ENCODE data around the gene NOM1.

The NOM1 gene

GRCh38 chr7:157010588-157011332, 61.2 kb downstream of the NOM1 start, which contains the start of gene MNX1:
MNX1 (minus strand) TSS chr7:157010663; CDS start chr7:157010350, 313 bp downstream.
- no peaks in the 10 kb centered on the region for H3K9me2 ChIP-seq (replicated peaks; ENCODE audit: insufficient read depth, low read length)
- H3K9ac ChIP-seq (ENCODE audit: low read length), result peak within 1 kb of the TSS; percentile 88
- no peak for TF ChIP-seq CTCF (IDR thresholded peaks at IDR 0.05; ENCODE audit: low read length)
- TF ChIP-seq EZH2phosphoT487 (IDR thresholded peaks at IDR 0.05; ENCODE audit: low read length), result no peak
- TF ChIP-seq EZH2 (optimal IDR thresholded peaks at IDR 0.05; ENCODE audit: low read depth, low read length), result no peak
- H3K27ac ChIP-seq (ENCODE audit: low read length), result peak within 1 kb of the TSS; percentile 24; the same call in 1 of the 2 replicates
- no peaks in the 10 kb centered on the region for H4K20me1 ChIP-seq (ENCODE audit: insufficient read depth, low read length)
- H3K4me3 ChIP-seq (ENCODE audit: low read length), result peak within 1 kb of the TSS; percentile 83
- no peaks in the 10 kb centered on the region for H3K36me3 ChIP-seq (replicated peaks; ENCODE audit: insufficient read depth, low read length)
- H3K4me1 ChIP-seq (ENCODE audit: low read length), result peaks cover 49% of the 10 kb centered on the region
- H3K9me3 ChIP-seq (replicated peaks; ENCODE audit: insufficient read depth, low read length), result no peaks in the 10 kb centered on the region
- H3K27me3 ChIP-seq (replicated peaks; ENCODE audit: insufficient read depth, low read length), result no peaks in the 10 kb centered on the region
- peak within 1 kb of the TSS; percentile 96 for H2AFZ ChIP-seq (ENCODE audit: low read length)
- H3K79me2 ChIP-seq (ENCODE audit: low read length), result peaks cover 20% of the 10 kb centered on the region
- peak; percentile 97 for DNase-seq
- H3F3A ChIP-seq (ENCODE audit: insufficient read depth, low read length), result peaks cover 14% of the 10 kb centered on the region; the same call in 1 of the 2 replicates
- peak within 1 kb of the TSS; percentile 99 for H3K4me2 ChIP-seq (ENCODE audit: low read depth, low read length)

- H3K27me3 ChIP-seq (replicated peaks; ENCODE audit: insufficient read depth, low read length), result no peaks in the 10 kb centered on the region
- peak overlapping the region; percentile 83 for H3K4me3 ChIP-seq (ENCODE audit: low read length)
- peaks cover 54% of the 10 kb centered on the region for H3K4me1 ChIP-seq (ENCODE audit: low read length)
- peak overlapping the region; percentile 99 for H3K4me2 ChIP-seq (ENCODE audit: low read depth, low read length)
- H3K9me3 ChIP-seq (replicated peaks; ENCODE audit: insufficient read depth, low read length), result no peaks in the 10 kb centered on the region
- H3F3A ChIP-seq (ENCODE audit: insufficient read depth, low read length), result peaks cover 19% of the 10 kb centered on the region
- H3K36me3 ChIP-seq (replicated peaks; ENCODE audit: insufficient read depth, low read length), result no peaks in the 10 kb centered on the region
- peak overlapping the region; percentile 88 for H3K9ac ChIP-seq (ENCODE audit: low read length)
- H3K79me2 ChIP-seq (ENCODE audit: low read length), result peaks cover 20% of the 10 kb centered on the region
- DNase-seq, result peak; percentile 45
- H2AFZ ChIP-seq (ENCODE audit: low read length), result peak overlapping the region; percentile 96
- H3K9me2 ChIP-seq (replicated peaks; ENCODE audit: insufficient read depth, low read length), result no peaks in the 10 kb centered on the region
- peak overlapping the region; percentile 24; the same call in 1 of the 2 replicates for H3K27ac ChIP-seq (ENCODE audit: low read length)
- no peak for TF ChIP-seq EZH2 (optimal IDR thresholded peaks at IDR 0.05; ENCODE audit: low read depth, low read length)
- H4K20me1 ChIP-seq (ENCODE audit: insufficient read depth, low read length), result no peaks in the 10 kb centered on the region
Observed at GRCh38 chr7:157011333-157012112, 62.0 kb downstream of the NOM1 start.

- peak overlapping the region; percentile 19; the same call in 1 of the 2 replicates for H3K27ac ChIP-seq (ENCODE audit: low read length)
- no peak overlapping the region for H3K9ac ChIP-seq (ENCODE audit: low read length)
- H3K9me3 ChIP-seq (replicated peaks; ENCODE audit: insufficient read depth, low read length), result no peaks in the 10 kb centered on the region
- H3K9me2 ChIP-seq (replicated peaks; ENCODE audit: insufficient read depth, low read length), result no peaks in the 10 kb centered on the region
- H3K36me3 ChIP-seq (replicated peaks; ENCODE audit: insufficient read depth, low read length), result no peaks in the 10 kb centered on the region
- H3K4me2 ChIP-seq (ENCODE audit: low read depth, low read length), result peak overlapping the region; percentile 99; the same call in 1 of the 2 replicates
- peaks cover 60% of the 10 kb centered on the region for H3K4me1 ChIP-seq (ENCODE audit: low read length)
- H4K20me1 ChIP-seq (ENCODE audit: insufficient read depth, low read length), result no peaks in the 10 kb centered on the region
- TF ChIP-seq EZH2phosphoT487 (IDR thresholded peaks at IDR 0.05; ENCODE audit: low read length) (no peak), CTCF (IDR thresholded peaks at IDR 0.05; ENCODE audit: low read length) (no peak), EZH2 (optimal IDR thresholded peaks at IDR 0.05; ENCODE audit: low read depth, low read length) (no peak)
- peak; percentile 25 for DNase-seq
- no peaks in the 10 kb centered on the region for H3K27me3 ChIP-seq (replicated peaks; ENCODE audit: insufficient read depth, low read length)
- peaks cover 20% of the 10 kb centered on the region for H3K79me2 ChIP-seq (ENCODE audit: low read length)
- peaks cover 24% of the 10 kb centered on the region for H3F3A ChIP-seq (ENCODE audit: insufficient read depth, low read length)
- H2AFZ ChIP-seq (ENCODE audit: low read length), result no peak overlapping the region
- H3K4me3 ChIP-seq (ENCODE audit: low read length), result no peak overlapping the region
Observed at GRCh38 chr7:157012113-157012547, 62.6 kb downstream of the NOM1 start.
